AG09319 (cell line): ENCODE results near the gene SPEN.
"Not testable (repeated sequence)": the region's sequence is repeated elsewhere in the genome, so short reads cannot be mapped to it uniquely, and the experiment has no call there.

Experiments
- DNase-seq: peaks from one replicate; pipeline ENCODE4 v3.0.0-alpha.2; 2010; ENCODE audit warnings: low read depth; ENCODE audit errors: extremely low read depth
- CTCF ChIP-seq: IDR thresholded peaks from 2 replicates; pipeline ENCODE4 v1.5.1; 2011; ENCODE audit warnings: low read depth, mild to moderate bottlenecking, inconsistent platforms, low read length, moderate library complexity

Gene SPEN

GRCh38 chr1:15884477-15884876 lies 37.0 kb downstream of the SPEN start:
- TF ChIP-seq CTCF: no peak
- DNase-seq: no peak

GRCh38 chr1:15885269-15885668 lies 37.8 kb downstream of the SPEN start:
- no peak for DNase-seq
- TF ChIP-seq CTCF: no peak

- peak; percentile 83 for DNase-seq
- TF ChIP-seq CTCF: peak; percentile 52
Measured at GRCh38 chr1:15885701-15886610, 38.4 kb downstream of the SPEN start.

GRCh38 chr1:15886611-15887167 lies 39.2 kb downstream of the SPEN start:
- no peak for DNase-seq
- TF ChIP-seq CTCF: no peak

- DNase-seq: peak; percentile 56
Measured at GRCh38 chr1:15892857-15893599, 45.5 kb downstream of the SPEN start.

- DNase-seq: no peak
- TF ChIP-seq CTCF: no peak
Measured at GRCh38 chr1:15895233-15895632, 47.7 kb downstream of the SPEN start.

GRCh38 chr1:15896841-15897610 lies 49.5 kb downstream of the SPEN start:
- DNase-seq: not testable (repeated sequence)

GRCh38 chr1:15899266-15899665 lies 51.8 kb downstream of the SPEN start:
- DNase-seq: no peak
- TF ChIP-seq CTCF: no peak
